SKM-1 (cell line): ENCODE measurements around the gene DPP7.

Source experiments
- DNase-seq: peaks from one replicate; lab custom pipeline; 2025; ENCODE audit not compliant: unreplicated experiment; lab: John Stamatoyannopoulos, UW

Gene DPP7

GRCh38 chr9:137095664-137096517, 18.6 kb downstream of the DPP7 start:
- no peak for DNase-seq

- no peak for DNase-seq
These were observed 25.1 kb downstream of the DPP7 start for GRCh38 chr9:137089232-137089947.

GRCh38 chr9:137088121-137088520, 26.4 kb downstream of the DPP7 start:
- no peak for DNase-seq

GRCh38 chr9:137087409-137087925, 27.1 kb downstream of the DPP7 start:
- no peak for DNase-seq

- peak; percentile 96 for DNase-seq
These were observed 27.8 kb downstream of the DPP7 start, which contains the start of gene MAN1B1 for GRCh38 chr9:137086531-137087408. Gene MAN1B1 (plus strand): TSS chr9:137086985. CDS start chr9:137087000, 15 bp downstream.

GRCh38 chr9:137085920-137086530, 28.5 kb downstream of the DPP7 start:
- DNase-seq = no peak

GRCh38 chr9:137084526-137084925, 30.0 kb downstream of the DPP7 start:
- no peak for DNase-seq

GRCh38 chr9:137083394-137084004, 31.0 kb downstream of the DPP7 start:
- no peak for DNase-seq

- no peak for DNase-seq
These were observed 31.6 kb downstream of the DPP7 start for GRCh38 chr9:137082925-137083290.

GRCh38 chr9:137082222-137082924, 32.2 kb downstream of the DPP7 start:
- DNase-seq = no peak

GRCh38 chr9:137080260-137081122, 34.0 kb downstream of the DPP7 start:
- DNase-seq = no peak

GRCh38 chr9:137079401-137079787, 35.1 kb downstream of the DPP7 start:
- no peak for DNase-seq

GRCh38 chr9:137078701-137079400, 35.7 kb downstream of the DPP7 start:
- DNase-seq = no peak

GRCh38 chr9:137077758-137078693, 36.5 kb downstream of the DPP7 start:
- DNase-seq = no peak

- DNase-seq = no peak
These were observed 37.4 kb downstream of the DPP7 start, which contains the start of gene UAP1L1 for GRCh38 chr9:137077010-137077747. Gene UAP1L1 (plus strand): TSS chr9:137077517. CDS start chr9:137077533, 16 bp downstream.

GRCh38 chr9:137076636-137077009, 37.9 kb downstream of the DPP7 start:
- no peak for DNase-seq
